ENCODE measurements around the gene HECTD1. TPM values are rescaled to one million over a fixed set of nuclear protein-coding genes. Genes with fewer than 3 reads are reported as not detected.
"Not testable (repeated sequence)": the region's sequence is repeated elsewhere in the genome, so short reads cannot be mapped to it uniquely, and the experiment has no call there.

Gene HECTD1
- total and polyA plus RNA-seq, 3 donors from 2014 or later: 124 to 235 (median 232) TPM

GRCh38 chr14:31106768-31107167, 100.8 kb downstream of the HECTD1 start:
- no peaks in the 10 kb centered on the region for H3K4me1 ChIP-seq
- H3K9me3 ChIP-seq: no peaks in the 10 kb centered on the region
- H3K27me3 ChIP-seq: no peaks in the 10 kb centered on the region
- WGBS, 2 donors: 86 to 95% methylated on average over 3 of the region's 3 CpGs
- H3K27ac ChIP-seq: no peak overlapping the region
- intact Hi-C loops (cut with DNase I; ENCODE audit: low total_unique reads): no loop called here
- no peak overlapping the region for H3K4me3 ChIP-seq
- H3K36me3 ChIP-seq (ENCODE audit: low read depth, missing control alignments): no peaks in the 10 kb centered on the region
- TF ChIP-seq CTCF (IDR thresholded peaks at IDR 0.05): no peak
- TF ChIP-seq POLR2A (IDR thresholded peaks at IDR 0.05): no peak
- DNase-seq: no peak

GRCh38 chr14:31097081-31097480, 110.5 kb downstream of the HECTD1 start:
- Histone ChIP-seq H3K27ac (no peak overlapping the region), H3K36me3 (ENCODE audit: low read depth, missing control alignments) (no peaks in the 10 kb centered on the region), H3K4me1 (no peaks in the 10 kb centered on the region), H3K4me3 (no peak overlapping the region), H3K9me3 (no peaks in the 10 kb centered on the region), H3K27me3 (no peaks in the 10 kb centered on the region)
- DNase-seq: no peak
- WGBS, 2 donors: 100% methylated on average over 1 of the region's 1 CpG
- no peak for TF ChIP-seq POLR2A (IDR thresholded peaks at IDR 0.05)
- TF ChIP-seq CTCF (IDR thresholded peaks at IDR 0.05): no peak
- intact Hi-C loops (cut with DNase I; ENCODE audit: low total_unique reads): no loop called here

GRCh38 chr14:31096255-31096654, 111.3 kb downstream of the HECTD1 start:
- intact Hi-C loops (cut with DNase I; ENCODE audit: low total_unique reads): no loop called here
- H3K27ac ChIP-seq: no peak overlapping the region
- no peak for TF ChIP-seq POLR2A (IDR thresholded peaks at IDR 0.05)
- no peak for TF ChIP-seq CTCF (IDR thresholded peaks at IDR 0.05)
- no peaks in the 10 kb centered on the region for H3K27me3 ChIP-seq
- H3K9me3 ChIP-seq: no peaks in the 10 kb centered on the region
- H3K4me1 ChIP-seq: no peaks in the 10 kb centered on the region
- H3K36me3 ChIP-seq (ENCODE audit: low read depth, missing control alignments): no peaks in the 10 kb centered on the region
- H3K4me3 ChIP-seq: no peak overlapping the region
- WGBS, 2 donors: 92 to 95% methylated on average over 6 of the region's 6 CpGs
- no peak for DNase-seq

GRCh38 chr14:31095817-31096216, 111.8 kb downstream of the HECTD1 start:
- DNase-seq; H3K4me3 ChIP-seq; intact Hi-C loops (cut with DNase I; ENCODE audit: low total_unique reads); H3K36me3 ChIP-seq (ENCODE audit: low read depth, missing control alignments); H3K4me1 ChIP-seq; H3K27ac ChIP-seq; H3K27me3 ChIP-seq; H3K9me3 ChIP-seq: not testable (repeated sequence)
- 95 to 96% methylated on average over 8 of the region's 8 CpGs for WGBS, 2 donors

GRCh38 chr14:31093884-31094839, 113.4 kb downstream of the HECTD1 start:
- H3K4me3 ChIP-seq; H3K36me3 ChIP-seq (ENCODE audit: low read depth, missing control alignments); H3K9me3 ChIP-seq; DNase-seq; intact Hi-C loops (cut with DNase I; ENCODE audit: low total_unique reads); H3K4me1 ChIP-seq; H3K27me3 ChIP-seq; H3K27ac ChIP-seq: not testable (repeated sequence)
- WGBS, 2 donors: 90 to 91% methylated on average over 10 of the region's 10 CpGs

Measured in testis (tissue), 3 donors.